ENCODE measurements around the gene ACTL8.

The ACTL8 gene

GRCh38 chr1:17773591-17774326 lies 18.6 kb downstream of the ACTL8 start:
- no peak for DNase-seq

GRCh38 chr1:17774452-17774851 lies 19.3 kb downstream of the ACTL8 start:
- no peak for DNase-seq

GRCh38 chr1:17775796-17776195 lies 20.7 kb downstream of the ACTL8 start:
- DNase-seq, result no peak

GRCh38 chr1:17776426-17776825 lies 21.3 kb downstream of the ACTL8 start:
- no peak for DNase-seq

GRCh38 chr1:17777330-17777729 lies 22.2 kb downstream of the ACTL8 start:
- no peak for DNase-seq

GRCh38 chr1:17777818-17778217 lies 22.7 kb downstream of the ACTL8 start:
- DNase-seq, result no peak

GRCh38 chr1:17780916-17781315 lies 25.8 kb downstream of the ACTL8 start:
- no peak for DNase-seq

- DNase-seq, result no peak
Measured at GRCh38 chr1:17789926-17790325, 34.8 kb downstream of the ACTL8 start.

- DNase-seq, result no peak
Measured at GRCh38 chr1:17790383-17791054, 35.4 kb downstream of the ACTL8 start.

GRCh38 chr1:17791055-17791390 lies 35.9 kb downstream of the ACTL8 start:
- DNase-seq, result no peak

GRCh38 chr1:17791480-17791879 lies 36.3 kb downstream of the ACTL8 start:
- DNase-seq, result no peak

- no peak for DNase-seq
Measured at GRCh38 chr1:17792421-17792820, 37.3 kb downstream of the ACTL8 start.

- no peak for DNase-seq
Measured at GRCh38 chr1:17795081-17795809, 40.1 kb downstream of the ACTL8 start.

- DNase-seq, result no peak
Measured at GRCh38 chr1:17795836-17796645, 40.9 kb downstream of the ACTL8 start.

- DNase-seq, result no peak
Measured at GRCh38 chr1:17797478-17797877, 42.3 kb downstream of the ACTL8 start.

- no peak for DNase-seq
Measured at GRCh38 chr1:17798011-17798410, 42.9 kb downstream of the ACTL8 start.

GRCh38 chr1:17798799-17799382 lies 43.8 kb downstream of the ACTL8 start:
- no peak for DNase-seq

GRCh38 chr1:17799642-17800041 lies 44.5 kb downstream of the ACTL8 start:
- DNase-seq, result no peak

- no peak for DNase-seq
Measured at GRCh38 chr1:17802164-17802563, 47.0 kb downstream of the ACTL8 start.

GRCh38 chr1:17802945-17803344 lies 47.8 kb downstream of the ACTL8 start:
- DNase-seq, result no peak

GRCh38 chr1:17805869-17806684 lies 50.9 kb downstream of the ACTL8 start:
- DNase-seq, result no peak

GRCh38 chr1:17808816-17809215 lies 53.7 kb downstream of the ACTL8 start:
- no peak for DNase-seq

Measured in SHP77 treated with DMSO at 0.1 percent for 48 hours (cell line).